GM19468 (cell line): ENCODE results near the gene RUVBL2.

Source experiments
- ATAC-seq: cut with Tn5 transposase; IDR thresholded peaks from one replicate; pipeline ENCODE4 v1.9.1; 2021; ENCODE audit warnings: mild to moderate bottlenecking, moderate library complexity, moderate number of reproducible peaks; ENCODE audit not compliant: unreplicated experiment; ENCODE audit errors: extremely low read depth

The RUVBL2 gene

DNA sequence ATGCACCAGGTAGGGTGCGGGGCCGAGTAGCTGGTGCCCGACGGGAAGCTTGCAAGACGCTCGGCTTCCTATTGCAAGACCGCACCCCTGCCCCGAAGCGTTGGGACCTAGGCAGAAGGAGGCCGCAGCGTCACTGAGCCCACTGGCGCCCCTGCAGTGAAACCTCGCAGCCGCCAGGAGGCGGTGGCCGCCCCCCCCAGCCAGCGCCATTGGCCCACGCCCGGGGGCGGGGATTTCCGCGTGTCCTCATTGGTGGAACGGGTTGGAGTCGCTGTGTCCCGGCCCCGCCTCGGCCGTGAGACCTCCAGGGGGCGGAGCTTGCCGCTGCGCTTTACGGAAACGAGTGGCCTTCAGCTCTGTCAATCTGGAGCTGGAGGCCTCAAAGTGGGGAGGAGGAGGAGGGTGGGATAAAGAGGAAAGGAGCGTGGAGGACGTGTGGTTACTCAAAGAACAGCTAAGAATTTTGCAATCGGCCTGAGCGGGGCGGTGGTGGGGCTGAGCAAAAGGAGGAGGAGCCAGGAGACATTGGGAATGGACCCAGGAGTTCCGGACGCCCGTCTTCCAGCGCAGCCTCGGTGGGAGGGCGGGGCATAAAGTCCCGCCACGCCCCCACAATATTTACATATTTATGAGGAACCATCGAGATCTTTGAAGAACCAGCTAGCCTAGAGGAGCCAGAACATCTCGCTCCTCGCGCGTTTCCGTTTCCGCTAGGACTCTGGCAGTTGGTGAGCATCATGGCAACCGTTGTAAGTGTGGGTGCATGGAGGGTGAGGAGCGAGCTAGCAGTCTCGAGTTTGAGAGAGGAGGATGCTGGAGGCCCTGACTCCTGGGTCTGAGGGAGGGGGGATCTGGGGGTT lies at the start of gene RUVBL2, which contains the start of gene GYS1:
Gene RUVBL2, plus strand, starts transcription at position 713 of the 860 bp plus-strand sequence. Its CDS starts 25 bp downstream, at position 738.
Gene GYS1, minus strand, starts transcription at position 135 of the 860 bp plus-strand sequence. CDS start 197 bp downstream, outside the sequence.
- peak; percentile 67 for ATAC-seq

DNA sequence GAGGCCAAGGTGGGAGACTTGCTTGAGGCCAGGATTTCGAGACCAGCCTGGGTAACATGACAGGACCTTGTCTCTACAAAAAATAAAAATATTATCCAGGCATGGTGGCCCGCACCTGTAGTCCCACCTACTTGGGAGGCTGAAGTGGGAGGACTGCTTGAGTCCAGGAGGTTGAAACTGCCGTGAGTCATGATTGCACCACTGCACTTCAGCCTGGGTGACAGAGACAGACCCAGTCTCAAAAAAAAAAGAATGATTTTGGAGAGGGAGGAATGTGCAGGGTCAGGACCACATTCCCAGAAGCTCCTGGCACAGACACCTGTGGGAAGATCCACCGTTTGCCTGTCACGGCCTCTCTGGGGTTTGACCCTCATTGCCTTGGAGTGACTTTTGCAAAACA lies 48.3 kb upstream of the RUVBL2 start:
- ATAC-seq = no peak

DNA sequence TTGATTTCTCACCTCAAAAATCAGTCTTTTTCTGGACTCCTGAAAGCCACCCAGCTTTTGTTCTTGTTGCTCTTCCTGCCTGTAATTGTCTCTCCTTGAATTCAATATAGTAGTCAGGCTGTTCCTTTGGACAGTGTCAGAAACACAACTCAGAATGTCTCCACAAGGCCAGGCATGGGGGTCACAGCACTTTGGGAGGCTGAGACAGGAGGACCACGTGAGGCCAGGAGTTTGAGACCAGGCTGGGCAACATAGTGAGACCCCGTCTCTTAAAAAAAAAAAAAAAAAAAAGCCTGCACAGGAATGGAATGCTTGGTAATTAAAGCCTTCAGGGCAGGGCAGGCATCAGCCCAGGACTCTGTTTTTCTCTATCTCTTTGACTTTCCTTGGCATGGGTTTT lies 47.9 kb upstream of the RUVBL2 start:
- ATAC-seq = no peak

DNA sequence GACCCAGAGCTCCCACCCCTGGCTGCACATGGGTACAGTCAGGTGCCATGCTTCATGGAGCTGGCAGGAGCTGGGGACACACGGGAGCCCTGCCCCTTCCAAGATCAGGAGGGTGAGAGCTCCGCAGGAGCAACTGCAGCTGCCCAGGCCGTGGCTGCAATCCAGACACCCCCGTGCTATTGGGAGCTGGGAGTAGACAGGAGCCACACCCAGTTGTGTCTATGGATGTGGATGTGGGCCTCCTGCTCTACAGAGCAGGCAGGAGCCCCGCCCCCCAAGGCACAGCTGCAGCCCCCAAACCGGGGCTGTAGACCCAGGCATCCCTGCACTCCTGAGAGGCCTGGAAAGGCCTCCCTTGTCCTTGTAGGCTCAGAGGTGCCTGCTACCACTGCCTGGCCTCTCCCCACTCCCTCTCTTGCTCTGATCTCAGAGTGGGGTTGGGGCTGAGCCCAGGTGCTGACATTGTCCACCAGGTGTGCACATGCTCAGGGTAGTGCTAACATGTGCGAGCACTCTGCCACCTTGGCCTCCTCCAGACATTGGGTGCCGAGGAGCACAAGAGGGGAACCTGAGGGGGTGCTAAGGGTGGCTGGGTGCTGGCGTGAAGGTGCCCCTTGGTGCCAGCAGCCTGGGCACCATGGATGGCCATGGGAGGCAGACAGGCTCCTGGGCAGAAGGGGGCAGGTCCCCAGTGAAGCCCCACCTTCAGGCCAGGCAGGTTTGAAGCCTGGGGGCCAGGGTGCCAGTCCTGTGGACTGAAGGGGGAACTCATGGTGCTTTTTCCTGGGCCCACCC lies 47.0 kb upstream of the RUVBL2 start:
- ATAC-seq = no peak

DNA sequence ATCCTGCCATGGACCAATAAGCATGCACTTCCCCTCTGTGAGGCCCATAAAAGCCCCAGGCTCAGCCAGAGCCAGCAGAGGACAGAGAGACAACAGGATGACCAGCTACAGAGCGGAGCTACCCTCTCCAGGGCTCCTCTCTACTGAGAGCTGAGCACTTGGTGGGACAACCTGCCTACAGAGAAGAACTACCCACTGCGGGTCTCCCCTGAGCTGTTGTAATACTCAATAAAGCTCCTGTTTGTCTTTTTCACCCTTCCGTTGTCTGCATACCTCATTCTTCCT lies 46.5 kb upstream of the RUVBL2 start:
- no peak for ATAC-seq

DNA sequence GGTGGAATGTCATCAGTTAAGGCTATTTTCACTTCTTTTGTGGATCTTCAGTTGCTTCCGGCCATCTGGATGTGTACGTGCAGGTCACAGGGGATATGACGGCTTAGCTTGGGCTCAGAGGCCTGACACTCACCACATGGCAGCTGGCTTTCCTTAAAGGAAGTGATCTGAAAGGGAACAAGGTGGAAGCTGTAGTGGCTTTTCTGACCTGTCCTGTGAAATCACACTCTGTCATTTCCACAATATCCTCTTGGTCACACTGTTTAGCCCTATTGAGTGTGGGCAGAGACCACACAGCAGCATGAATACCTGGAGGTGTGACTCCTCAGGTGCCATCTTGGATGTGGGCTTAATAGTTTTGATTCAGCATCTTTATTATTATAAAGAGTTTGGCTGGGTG lies 43.5 kb upstream of the RUVBL2 start:
- no peak for ATAC-seq

DNA sequence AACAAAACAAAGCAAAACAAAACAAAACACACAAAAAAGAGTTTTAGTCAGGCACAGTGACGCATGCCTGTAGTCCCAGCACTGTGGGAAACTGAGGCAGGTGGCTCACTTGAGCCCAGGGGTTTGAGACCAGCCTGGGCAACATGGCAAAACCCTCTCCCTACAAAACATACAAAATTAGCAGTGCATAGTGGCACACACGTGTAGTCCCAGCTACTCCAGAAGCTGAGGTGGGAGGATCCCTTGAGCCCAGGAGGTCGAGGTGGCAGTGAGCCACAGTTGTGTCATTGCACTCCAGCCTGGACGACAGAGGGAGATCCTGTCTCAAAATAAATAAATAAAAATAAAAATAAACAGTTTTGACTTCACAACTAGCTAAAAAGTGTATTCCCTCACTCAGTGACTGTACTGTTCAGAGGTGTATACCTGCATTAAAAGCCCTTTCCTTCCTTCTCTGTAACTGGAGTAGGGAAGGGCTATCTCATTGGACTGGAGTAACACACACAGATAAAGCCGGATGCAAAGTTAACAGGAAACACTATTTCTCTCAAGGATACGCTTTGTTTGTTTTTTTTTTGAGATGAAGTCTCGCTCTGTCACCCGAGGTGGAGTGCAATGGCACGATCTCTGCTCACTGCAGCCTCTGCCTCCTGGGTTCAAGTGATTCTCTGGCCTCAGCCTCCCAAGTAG lies 42.7 kb upstream of the RUVBL2 start:
- no peak for ATAC-seq

DNA sequence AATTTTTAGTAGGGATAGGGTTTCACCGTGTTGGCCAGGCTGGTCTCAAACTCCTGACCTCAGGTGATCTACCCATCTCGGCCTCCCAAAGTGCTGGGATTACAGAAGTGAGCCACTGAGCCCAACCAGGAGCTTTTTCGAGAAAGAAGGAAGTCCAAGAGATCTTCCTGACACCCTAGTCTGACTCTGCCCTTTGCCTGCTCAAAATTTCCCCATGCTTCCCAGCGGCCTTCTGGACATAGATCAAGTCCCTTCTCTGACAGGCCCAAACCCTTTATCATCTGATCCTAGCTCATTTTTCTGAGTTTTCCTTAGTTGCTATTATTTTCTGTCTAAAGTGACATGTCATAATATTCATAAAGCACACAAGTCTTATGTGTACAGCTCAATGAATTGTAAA lies 40.5 kb upstream of the RUVBL2 start:
- ATAC-seq = no peak

DNA sequence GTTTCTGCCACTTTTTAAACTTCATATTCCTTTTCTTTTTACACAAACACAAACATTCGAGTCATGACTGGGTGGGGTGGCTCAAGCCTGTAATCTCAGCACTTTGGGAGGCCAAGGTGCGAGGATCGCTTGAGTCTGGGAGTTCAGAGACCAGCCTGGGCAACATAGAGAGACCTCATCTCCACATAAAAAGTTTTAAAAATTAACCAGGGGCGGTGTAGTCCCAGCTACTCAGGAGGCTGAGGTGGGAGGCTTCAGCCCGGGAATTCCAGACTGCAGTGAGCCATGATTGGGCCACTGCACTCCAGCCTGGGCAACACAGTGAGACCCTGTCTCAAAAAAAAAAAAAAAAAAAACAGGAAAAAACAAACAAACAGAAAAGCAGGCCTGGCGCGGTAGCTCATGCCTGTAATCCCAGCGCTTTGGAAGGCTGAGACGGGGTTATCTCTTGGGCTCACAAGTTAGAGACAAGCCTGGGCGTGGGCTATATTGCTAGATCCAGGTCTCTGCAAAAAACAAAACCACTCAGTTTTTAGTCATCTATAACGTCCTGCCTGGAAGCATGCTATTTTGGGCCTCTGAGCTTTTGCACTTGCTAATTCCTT lies 39.6 kb upstream of the RUVBL2 start:
- no peak for ATAC-seq

DNA sequence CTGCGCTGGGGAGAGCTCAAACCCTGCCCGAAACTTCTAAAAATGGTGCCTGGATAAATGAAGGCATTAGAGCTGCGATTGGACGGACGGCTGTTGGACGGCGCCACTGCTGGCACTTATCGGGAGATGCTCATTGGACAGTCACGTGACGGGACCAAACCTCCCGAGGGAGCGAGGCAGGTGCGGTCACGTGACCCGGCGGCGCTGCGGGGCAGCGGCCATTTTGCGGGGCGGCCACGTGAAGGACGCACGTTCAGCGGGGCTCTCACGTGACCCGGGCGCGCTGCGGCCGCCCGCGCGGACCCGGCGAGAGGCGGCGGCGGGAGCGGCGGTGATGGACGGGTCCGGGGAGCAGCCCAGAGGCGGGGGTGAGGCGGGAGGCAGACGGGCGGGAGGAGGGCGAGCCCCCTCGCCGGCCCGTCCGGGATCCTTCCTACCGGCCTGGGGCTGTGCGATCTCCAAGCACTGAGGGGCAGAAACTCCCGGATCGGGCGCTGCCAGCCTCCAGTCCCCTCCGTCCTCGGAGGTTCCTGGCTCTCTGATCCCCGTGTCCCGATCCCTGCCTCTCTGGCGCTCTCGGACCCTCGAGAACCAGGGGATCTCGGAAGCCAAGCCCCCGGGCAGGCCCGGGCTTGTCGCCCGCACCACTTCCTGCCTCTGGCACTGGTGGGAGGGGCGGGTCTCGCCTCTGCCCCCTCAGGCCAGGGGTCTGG lies 38.9 kb upstream of the RUVBL2 start, which contains the start of gene BAX:
Gene BAX, plus strand, starts transcription at position 281 of the 713 bp plus-strand sequence. Its CDS starts 54 bp downstream, at position 335.
- ATAC-seq = peak; percentile 54

DNA sequence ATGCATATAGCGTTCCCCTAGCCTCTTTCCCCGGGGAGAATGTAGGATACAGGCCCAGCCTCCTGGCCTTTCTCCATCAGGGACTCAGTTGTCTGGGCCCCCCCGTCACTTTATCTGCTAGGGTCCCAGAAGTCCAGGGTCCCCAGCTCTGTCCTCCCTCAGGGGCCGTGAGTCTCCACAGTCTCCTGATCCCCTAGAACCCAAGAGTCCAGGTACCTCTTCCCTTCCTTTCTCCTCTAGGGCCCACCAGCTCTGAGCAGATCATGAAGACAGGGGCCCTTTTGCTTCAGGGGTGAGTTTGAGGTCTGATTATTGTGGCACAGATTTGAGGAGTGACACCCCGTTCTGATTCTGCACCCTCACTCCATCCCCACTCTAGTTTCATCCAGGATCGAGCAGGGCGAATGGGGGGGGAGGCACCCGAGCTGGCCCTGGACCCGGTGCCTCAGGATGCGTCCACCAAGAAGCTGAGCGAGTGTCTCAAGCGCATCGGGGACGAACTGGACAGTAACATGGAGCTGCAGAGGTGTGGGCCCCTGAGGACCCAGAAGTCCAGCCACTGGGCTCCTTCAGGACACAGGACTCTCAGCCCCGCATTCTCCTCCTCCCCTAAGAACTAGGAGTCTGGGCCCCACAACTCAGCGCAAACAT lies 38.3 kb upstream of the RUVBL2 start:
- no peak for ATAC-seq

DNA sequence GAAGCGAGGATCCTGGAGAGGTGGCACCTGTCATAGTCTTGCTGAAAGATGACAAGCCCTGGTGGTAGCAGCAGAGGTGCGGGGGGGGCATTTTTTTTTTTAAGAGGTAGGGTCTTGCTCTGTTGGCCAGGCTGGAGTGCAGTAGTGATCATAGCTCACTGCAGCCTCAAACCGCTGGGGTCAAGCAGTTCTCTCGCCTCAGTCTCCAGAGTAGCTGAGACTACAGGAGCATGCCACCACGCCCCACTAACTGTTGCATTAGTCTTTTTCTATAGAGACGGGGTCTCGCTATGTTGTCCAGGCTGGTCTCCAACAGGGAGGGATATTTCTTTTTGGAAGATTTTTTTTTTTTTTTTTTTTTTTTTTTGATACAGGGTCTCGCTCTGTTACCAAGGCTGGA lies 35.7 kb upstream of the RUVBL2 start:
- no peak for ATAC-seq

DNA sequence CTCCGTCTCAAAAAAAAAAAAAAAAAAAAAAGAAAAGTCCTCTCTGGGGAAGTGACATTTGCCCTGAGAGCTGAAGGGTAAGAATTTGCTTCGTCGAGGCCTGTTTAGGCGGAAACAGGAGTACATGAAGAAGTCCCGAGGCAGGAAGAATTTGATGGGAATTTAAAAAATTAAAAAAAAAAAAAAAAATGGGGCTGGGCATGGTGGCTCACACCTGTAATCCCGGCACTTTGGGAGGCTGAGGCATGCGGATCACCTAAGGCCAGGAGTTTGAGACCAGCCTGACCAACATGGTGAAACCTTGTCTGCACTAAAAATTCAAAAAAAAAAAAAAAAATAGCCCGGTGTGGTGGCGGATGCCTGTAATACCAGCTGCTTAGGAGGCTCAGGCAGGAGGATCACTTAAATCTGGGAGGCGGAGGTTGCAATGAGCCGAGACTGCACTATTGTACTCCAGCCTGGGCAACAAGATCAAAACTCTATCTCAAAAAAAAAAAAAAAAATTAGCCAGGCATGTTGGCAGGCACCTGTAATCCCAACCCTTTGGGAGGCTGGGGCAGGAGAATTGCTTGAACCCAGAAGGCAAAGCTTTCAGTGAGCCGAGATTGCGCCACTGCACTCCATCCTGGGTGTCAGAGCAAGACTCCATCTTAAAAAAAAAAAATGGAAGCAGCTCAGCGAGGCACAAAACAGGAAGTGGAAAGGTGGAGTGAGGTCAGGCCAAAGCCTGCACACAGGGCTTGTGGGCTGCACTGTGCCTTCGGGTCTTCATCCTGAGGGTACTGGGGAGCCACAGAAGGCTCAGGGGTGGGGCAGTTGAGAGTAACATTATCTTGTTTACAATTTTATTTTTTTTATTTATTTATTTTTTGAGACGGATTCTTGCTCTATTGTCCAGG lies 34.1 kb upstream of the RUVBL2 start:
- no peak for ATAC-seq

DNA sequence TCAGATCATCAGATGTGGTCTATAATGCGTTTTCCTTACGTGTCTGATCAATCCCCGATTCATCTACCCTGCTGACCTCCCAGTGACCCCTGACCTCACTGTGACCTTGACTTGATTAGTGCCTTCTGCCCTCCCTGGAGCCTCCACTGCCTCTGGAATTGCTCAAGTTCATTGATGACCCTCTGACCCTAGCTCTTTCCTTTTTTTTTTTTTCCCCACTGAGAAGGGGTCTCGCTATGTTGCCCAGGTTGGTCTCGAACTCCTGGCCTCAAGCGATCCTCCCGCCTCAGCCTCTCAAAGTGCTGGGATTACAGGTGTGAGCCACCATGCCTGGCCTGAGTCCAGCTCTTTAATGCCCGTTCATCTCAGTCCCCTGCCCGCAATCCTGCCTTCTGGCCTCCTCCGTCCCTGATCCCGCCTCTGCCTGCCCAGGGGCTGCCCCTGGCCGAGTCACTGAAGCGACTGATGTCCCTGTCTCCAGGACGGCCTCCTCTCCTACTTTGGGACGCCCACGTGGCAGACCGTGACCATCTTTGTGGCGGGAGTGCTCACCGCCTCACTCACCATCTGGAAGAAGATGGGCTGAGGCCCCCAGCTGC lies 32.5 kb upstream of the RUVBL2 start:
- ATAC-seq = no peak

DNA sequence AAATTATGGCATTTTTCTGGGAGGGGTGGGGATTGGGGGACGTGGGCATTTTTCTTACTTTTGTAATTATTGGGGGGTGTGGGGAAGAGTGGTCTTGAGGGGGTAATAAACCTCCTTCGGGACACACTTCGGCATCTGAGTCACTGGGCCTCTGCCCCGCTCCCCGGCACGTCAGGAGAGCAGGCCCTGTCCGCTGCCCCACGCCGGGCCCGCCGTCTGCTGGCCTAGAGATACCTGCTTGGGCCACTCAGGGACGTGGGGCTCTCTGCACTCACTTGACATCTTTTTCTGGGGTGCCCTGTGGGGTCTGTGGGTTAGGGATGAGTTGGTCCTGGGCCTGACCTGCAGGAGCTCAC lies 32.0 kb upstream of the RUVBL2 start:
- ATAC-seq = no peak

DNA sequence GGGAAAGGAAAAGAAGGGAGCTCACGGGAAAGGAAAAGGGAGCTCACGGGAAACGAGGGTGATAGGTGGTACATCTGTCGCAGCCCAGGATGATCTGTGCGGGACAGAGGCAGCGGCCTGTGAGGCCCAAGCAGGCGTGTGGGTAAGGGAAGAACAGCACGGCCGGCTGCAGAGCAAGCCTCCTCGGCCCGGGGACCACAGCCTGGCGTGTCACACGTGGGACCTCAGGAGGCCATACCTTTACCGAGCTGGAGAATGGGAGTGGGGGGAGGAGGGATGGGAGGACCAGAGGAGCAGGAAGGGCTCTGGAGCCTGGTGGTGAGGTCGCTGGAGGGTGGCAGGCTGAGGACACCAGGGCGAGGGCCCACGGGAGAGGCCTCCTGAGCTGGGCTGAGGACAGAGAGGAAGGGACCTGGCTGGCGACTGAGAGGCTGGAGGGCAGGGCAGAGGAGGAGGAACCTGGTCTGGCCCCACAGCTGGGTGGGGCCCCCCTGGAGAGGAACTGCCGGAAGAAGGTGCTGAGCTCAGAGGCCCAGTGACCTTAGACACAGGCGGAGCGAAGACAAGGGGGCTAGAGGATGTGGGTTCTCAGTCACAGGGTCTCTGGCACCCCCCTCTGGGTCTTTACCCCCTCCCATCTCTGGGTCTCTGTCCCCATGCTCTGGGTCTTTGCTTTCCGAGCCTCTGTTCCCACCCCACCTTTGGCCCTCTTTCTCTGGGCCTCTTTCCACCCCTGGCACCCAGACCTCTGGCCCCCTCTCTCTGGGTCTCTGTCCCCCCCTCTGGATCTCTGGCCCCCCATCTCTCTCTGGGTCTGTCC lies 31.4 kb upstream of the RUVBL2 start:
- peak; percentile 22 for ATAC-seq

DNA sequence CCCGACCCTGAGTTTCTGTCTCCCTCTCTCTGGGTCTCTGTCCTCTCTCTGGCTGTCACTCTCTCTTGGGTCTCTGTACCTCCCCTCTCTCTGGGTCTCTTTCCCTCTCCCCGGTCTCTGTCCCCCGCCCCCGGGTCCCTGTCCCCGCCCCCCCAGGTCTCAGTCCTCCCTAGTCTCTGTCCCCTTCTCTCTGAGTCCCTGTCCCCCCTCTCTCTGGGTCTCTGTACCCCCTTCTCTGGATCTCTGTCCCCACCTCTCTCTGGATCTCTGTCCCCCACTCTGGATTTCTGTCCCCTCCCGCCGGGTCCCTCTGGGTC lies 30.9 kb upstream of the RUVBL2 start:
- ATAC-seq = no peak
